GM12891 (cell line): Measurements from ENCODE around the gene H2AZ1.

Experiments used
- DNase-seq: peaks from one replicate; pipeline ENCODE4 v3.0.0; 2011; ENCODE audit warnings: low spot score; ENCODE audit not compliant: insufficient read length
- FAIRE-seq: peaks from 2 replicates; lab custom pipeline; 2011; peaks lifted over from hg19 to GRCh38; lab: Jason Lieb, UNC
- PAX5 ChIP-seq: IDR thresholded peaks from 2 replicates; pipeline ENCODE4 v1.6.1; 2011; ENCODE audit warnings: low read length, moderate library complexity, mild to moderate bottlenecking; ENCODE audit not compliant: insufficient read depth, severe bottlenecking
- POLR2A ChIP-seq: IDR thresholded peaks from 2 replicates; pipeline ENCODE4 v1.6.1; 2011; ENCODE audit warnings: low read depth, low read length, control low read depth
- POLR2AphosphoS5 ChIP-seq: IDR thresholded peaks from 2 replicates; pipeline ENCODE4 v1.6.1; 2011; ENCODE audit warnings: low read depth, low read length, control low read depth
- POU2F2 ChIP-seq: IDR thresholded peaks from 2 replicates; pipeline ENCODE4 v1.6.1; 2011; ENCODE audit warnings: low read depth, mild to moderate bottlenecking, control low read depth, low read length, moderate library complexity
- SPI1 ChIP-seq: IDR thresholded peaks from 2 replicates; pipeline ENCODE4 v1.6.1; 2011; ENCODE audit warnings: low read depth, low read length, control low read depth
- TAF1 ChIP-seq: IDR thresholded peaks from 2 replicates; pipeline ENCODE4 v1.6.1; 2011; ENCODE audit warnings: low read depth, low read length, control low read depth

Gene H2AZ1

GRCh38 chr4:99946356-99947189 is 3.5 kb downstream of the H2AZ1 start, which contains the start of gene DNAJB14:
Gene DNAJB14 (minus strand): TSS chr4:99946618. CDS start chr4:99946571, 47 bp downstream.
- 0 out of 2 replicates have a peak, but pooled peaks have one; percentile 14 for TF ChIP-seq TAF1
- peak; percentile 40; the same call in 1 of the 2 replicates for TF ChIP-seq SPI1
- peak; percentile 85 for TF ChIP-seq POLR2A
- peak; percentile 64 for TF ChIP-seq PAX5
- peak; percentile 92 for TF ChIP-seq POLR2AphosphoS5
- TF ChIP-seq POU2F2 = peak; percentile 83; the same call in 1 of the 2 replicates
- FAIRE-seq = peak; percentile 92
- DNase-seq = peak; percentile 48

GRCh38 chr4:99945718-99946355 is 4.2 kb downstream of the H2AZ1 start:
- DNase-seq (no peak), FAIRE-seq (no peak)
- TF ChIP-seq TAF1 (no peak), POLR2A (no peak), SPI1 (no peak), PAX5 (no peak), POLR2AphosphoS5 (no peak), POU2F2 (no peak)

- FAIRE-seq (peak; percentile 64), DNase-seq (no peak)
- no peak for TF ChIP-seq POLR2AphosphoS5
- TF ChIP-seq PAX5 = no peak
- no peak for TF ChIP-seq SPI1
- no peak for TF ChIP-seq POLR2A
- TF ChIP-seq TAF1 = no peak
- TF ChIP-seq POU2F2 = no peak
These were observed 6.1 kb downstream of the H2AZ1 start for GRCh38 chr4:99943904-99944437.

GRCh38 chr4:99938243-99938753 is 11.8 kb downstream of the H2AZ1 start:
- no peak for FAIRE-seq
- no peak for DNase-seq
- TF ChIP-seq TAF1 = no peak
- TF ChIP-seq POLR2AphosphoS5 = no peak
- no peak for TF ChIP-seq POLR2A
- TF ChIP-seq SPI1 = no peak
- TF ChIP-seq POU2F2 = no peak
- no peak for TF ChIP-seq PAX5

- no peak for FAIRE-seq
- TF ChIP-seq POLR2A (no peak), POLR2AphosphoS5 (no peak), POU2F2 (no peak), PAX5 (no peak), TAF1 (no peak), SPI1 (no peak)
- DNase-seq = no peak
These were observed 15.2 kb downstream of the H2AZ1 start for GRCh38 chr4:99934891-99935290.

- DNase-seq (no peak), FAIRE-seq (no peak)
- no peak for TF ChIP-seq PAX5
- no peak for TF ChIP-seq POU2F2
- no peak for TF ChIP-seq POLR2AphosphoS5
- TF ChIP-seq TAF1 = no peak
- no peak for TF ChIP-seq SPI1
- TF ChIP-seq POLR2A = no peak
These were observed 22.5 kb downstream of the H2AZ1 start for GRCh38 chr4:99927566-99927965.

- FAIRE-seq (no peak), DNase-seq (no peak)
- no peak for TF ChIP-seq PAX5
- no peak for TF ChIP-seq POLR2AphosphoS5
- TF ChIP-seq POLR2A = no peak
- no peak for TF ChIP-seq SPI1
- TF ChIP-seq TAF1 = no peak
- no peak for TF ChIP-seq POU2F2
These were observed 28.9 kb downstream of the H2AZ1 start for GRCh38 chr4:99921174-99921573.

GRCh38 chr4:99918656-99919055 is 31.4 kb downstream of the H2AZ1 start:
- FAIRE-seq (no peak), DNase-seq (no peak)
- TF ChIP-seq POLR2A = no peak
- no peak for TF ChIP-seq PAX5
- TF ChIP-seq POU2F2 = no peak
- no peak for TF ChIP-seq POLR2AphosphoS5
- TF ChIP-seq TAF1 = no peak
- no peak for TF ChIP-seq SPI1

- TF ChIP-seq POU2F2 = no peak
- TF ChIP-seq PAX5 = no peak
- TF ChIP-seq TAF1 = no peak
- TF ChIP-seq POLR2AphosphoS5 = no peak
- no peak for TF ChIP-seq POLR2A
- no peak for TF ChIP-seq SPI1
- no peak for FAIRE-seq
These were observed 32.5 kb downstream of the H2AZ1 start for GRCh38 chr4:99917575-99917974.

More at GRCh38 chr4:99917575-99917974, 32.5 kb downstream of the H2AZ1 start:
- no peak for DNase-seq
